Type B pancreatic cell (in vitro differentiated cells): ENCODE measurements around the gene KIF26B. TPM values are rescaled to one million over a fixed set of nuclear protein-coding genes. Genes with fewer than 3 reads are reported as not detected.

Source experiments
- DNase-seq: peaks from one replicate; pipeline ENCODE4 v3.0.0; 2021; ENCODE audit warnings: mixed read lengths; ENCODE audit not compliant: unreplicated experiment; ENCODE audit errors: extremely low spot score
- H3K27ac Mint-ChIP-seq: 2 replicates; pipeline ENCODE4 v1.8.0; 2021; ENCODE audit warnings: mild to moderate bottlenecking, mixed read lengths
- H3K27me3 Mint-ChIP-seq: 2 replicates; pipeline ENCODE4 v1.8.0; 2021; ENCODE audit warnings: mixed read lengths
- H3K36me3 Mint-ChIP-seq: 2 replicates; pipeline ENCODE4 v1.8.0; 2021; ENCODE audit warnings: mixed read lengths
- H3K4me1 Mint-ChIP-seq: one replicate; pipeline ENCODE4 v1.8.0; 2021; ENCODE audit warnings: mixed read lengths; ENCODE audit not compliant: unreplicated experiment
- H3K4me3 Mint-ChIP-seq: 2 replicates; pipeline ENCODE4 v1.8.0; 2021; ENCODE audit warnings: mild to moderate bottlenecking, mixed read lengths
- H3K9me3 Mint-ChIP-seq: 2 replicates; pipeline ENCODE4 v1.8.0; 2021; ENCODE audit warnings: mixed read lengths
- total RNA-seq: library from RNA; stranded (reverse); gene quantifications from 2 replicates; pipeline ENCODE4 v1.2.1, GENCODE V29; 2021; ENCODE audit warnings: low replicate concordance
- TF ChIP-seq, protein P1 (sequence below): fragments of 200-600 bp; sonication (generic); conservative IDR thresholded peaks from 2 replicates; pipeline ENCODE4 v1.5.0; 2021; ENCODE audit warnings: antibody characterized with exemption, mild to moderate bottlenecking

KIF26B gene
- total RNA-seq, 1 donor from 2014 or later, result 22.1 TPM

DNA sequence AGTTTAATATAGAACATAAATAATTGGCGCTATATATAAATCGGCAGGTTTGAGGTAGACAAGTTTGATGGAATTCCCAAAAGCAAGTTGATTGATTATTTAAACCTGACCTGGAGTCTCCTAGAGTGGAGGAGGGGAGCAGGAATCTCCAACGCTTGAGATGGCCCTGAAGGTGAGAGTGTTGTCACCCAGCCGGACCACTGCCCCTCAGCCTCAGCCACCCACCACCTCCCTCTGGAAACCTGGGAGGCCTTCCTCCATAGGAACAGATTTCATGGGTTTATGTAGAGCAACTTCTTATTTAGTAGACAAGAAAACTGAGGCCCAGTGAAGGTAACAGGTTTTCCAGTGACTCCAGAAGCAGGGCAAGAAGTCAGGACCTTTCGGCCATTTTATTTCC is 389.5 kb downstream of the KIF26B start:
- Mint-ChIP-seq H3K27me3 (peaks cover 6% of the 10 kb centered on the region), H3K4me3 (no peak overlapping the region), H3K9me3 (no peaks in the 10 kb centered on the region), H3K27ac (no peak overlapping the region), H3K4me1 (no peaks in the 10 kb centered on the region), H3K36me3 (peaks cover 7% of the 10 kb centered on the region)
- TF ChIP-seq, protein P1, sequence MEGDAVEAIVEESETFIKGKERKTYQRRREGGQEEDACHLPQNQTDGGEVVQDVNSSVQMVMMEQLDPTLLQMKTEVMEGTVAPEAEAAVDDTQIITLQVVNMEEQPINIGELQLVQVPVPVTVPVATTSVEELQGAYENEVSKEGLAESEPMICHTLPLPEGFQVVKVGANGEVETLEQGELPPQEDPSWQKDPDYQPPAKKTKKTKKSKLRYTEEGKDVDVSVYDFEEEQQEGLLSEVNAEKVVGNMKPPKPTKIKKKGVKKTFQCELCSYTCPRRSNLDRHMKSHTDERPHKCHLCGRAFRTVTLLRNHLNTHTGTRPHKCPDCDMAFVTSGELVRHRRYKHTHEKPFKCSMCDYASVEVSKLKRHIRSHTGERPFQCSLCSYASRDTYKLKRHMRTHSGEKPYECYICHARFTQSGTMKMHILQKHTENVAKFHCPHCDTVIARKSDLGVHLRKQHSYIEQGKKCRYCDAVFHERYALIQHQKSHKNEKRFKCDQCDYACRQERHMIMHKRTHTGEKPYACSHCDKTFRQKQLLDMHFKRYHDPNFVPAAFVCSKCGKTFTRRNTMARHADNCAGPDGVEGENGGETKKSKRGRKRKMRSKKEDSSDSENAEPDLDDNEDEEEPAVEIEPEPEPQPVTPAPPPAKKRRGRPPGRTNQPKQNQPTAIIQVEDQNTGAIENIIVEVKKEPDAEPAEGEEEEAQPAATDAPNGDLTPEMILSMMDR, result no peak
- no peak for DNase-seq

DNA sequence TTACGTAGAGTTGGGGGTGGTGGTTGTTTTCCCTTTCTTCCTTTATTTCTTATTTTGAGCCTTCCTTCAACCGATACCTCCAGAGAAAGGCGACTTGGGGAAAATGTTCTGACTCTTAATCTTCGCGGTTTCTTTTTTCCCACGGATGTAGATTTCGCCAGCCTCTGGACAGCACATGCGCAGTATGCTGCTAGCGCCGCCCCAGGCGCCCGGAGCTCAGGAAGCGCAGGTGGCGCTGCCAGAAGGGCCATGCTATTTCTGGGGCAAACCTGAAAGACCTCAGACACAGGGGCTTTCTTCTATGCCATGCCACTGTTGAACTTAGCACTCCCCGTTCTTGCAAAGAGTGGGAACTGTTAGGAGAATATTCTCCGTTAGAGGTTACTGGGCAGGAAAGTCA is 392.1 kb downstream of the KIF26B start:
- Mint-ChIP-seq H3K4me3 (no peak overlapping the region), H3K36me3 (peaks cover 5% of the 10 kb centered on the region), H3K27me3 (peaks cover 6% of the 10 kb centered on the region), H3K9me3 (no peaks in the 10 kb centered on the region), H3K4me1 (peaks cover 9% of the 10 kb centered on the region), H3K27ac (no peak overlapping the region)
- no peak for DNase-seq
- TF ChIP-seq, protein P1, result no peak

DNA sequence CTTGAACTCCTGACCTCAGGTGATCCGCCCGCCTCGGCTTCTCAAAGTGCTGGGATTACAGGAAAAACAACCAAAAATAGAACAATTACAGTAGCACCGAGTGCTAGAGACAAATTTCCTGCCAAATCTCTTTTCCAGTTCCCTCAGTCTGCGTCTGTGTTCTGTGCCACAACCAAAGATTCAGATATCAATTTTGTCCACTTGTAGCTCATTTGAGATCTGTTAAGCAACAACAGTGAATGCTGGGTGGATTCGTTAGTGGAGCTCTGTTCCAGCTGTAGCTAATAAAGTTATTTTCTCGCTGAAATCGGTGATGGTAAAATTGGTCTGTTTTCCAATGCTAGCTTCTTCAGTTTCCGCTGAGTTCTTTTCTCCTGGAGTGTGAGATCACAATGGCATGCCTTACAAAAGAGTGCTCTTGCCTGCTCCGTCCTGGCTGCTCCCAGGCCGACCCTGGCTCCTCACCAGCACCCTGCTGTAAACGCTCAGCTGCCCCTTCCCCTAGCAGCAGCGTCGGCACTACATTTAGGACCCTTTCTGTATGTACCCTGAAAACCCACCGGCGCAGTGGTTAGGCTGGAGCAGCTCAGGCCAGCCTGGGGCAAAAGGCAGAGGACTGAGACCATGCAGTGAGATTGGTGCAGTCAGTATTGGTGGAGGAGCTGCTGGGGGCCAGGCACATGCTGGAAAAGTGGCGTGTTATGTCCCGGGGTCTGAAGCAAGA is 395.4 kb downstream of the KIF26B start:
- TF ChIP-seq, protein P1, result no peak
- peaks cover 9% of the 10 kb centered on the region for H3K4me1 Mint-ChIP-seq
- DNase-seq, result no peak
- no peak overlapping the region for H3K27ac Mint-ChIP-seq
- H3K36me3 Mint-ChIP-seq, result peaks cover 3% of the 10 kb centered on the region
- peaks cover 6% of the 10 kb centered on the region for H3K27me3 Mint-ChIP-seq
- H3K9me3 Mint-ChIP-seq, result no peaks in the 10 kb centered on the region
- no peak overlapping the region for H3K4me3 Mint-ChIP-seq

DNA sequence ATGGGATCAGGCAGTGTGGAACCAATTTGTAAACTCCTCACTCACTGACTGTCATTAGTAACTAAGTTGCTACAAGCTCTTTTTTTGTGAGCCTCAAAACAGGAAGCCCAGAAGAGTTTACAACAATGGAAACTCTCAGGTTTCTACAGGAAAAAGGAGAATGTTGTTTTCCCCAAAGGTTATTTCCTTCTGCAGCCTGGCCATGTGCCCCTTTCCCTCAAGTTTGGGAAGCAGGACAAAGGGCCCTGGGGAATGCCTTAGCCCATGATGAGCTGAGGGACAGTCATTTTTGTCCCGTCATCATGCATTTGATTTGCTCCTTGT is 395.9 kb downstream of the KIF26B start:
- TF ChIP-seq, protein P1, result no peak
- Mint-ChIP-seq H3K4me3 (no peak overlapping the region), H3K36me3 (peaks cover 2% of the 10 kb centered on the region), H3K9me3 (no peaks in the 10 kb centered on the region), H3K27me3 (peaks cover 5% of the 10 kb centered on the region), H3K27ac (no peak overlapping the region), H3K4me1 (peaks cover 9% of the 10 kb centered on the region)
- DNase-seq, result no peak

DNA sequence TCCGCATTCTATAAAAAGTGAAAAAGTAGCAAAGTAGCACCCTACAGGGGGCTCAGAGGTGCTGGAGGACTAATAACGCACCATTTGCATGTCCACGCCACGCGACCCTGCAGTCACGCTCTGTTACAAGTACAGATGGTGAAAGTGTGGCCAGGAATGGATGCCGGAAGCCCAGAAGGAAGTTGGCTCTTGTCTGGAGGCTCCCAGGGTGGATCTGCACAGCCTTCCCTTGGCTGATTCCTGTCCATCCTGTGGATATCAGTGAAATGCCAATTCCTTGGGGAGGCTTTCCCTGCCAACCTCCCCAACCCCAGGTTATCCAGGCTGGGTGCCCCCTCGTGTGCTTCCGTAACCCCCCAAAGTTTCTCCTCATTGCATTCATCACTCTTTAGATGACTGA is 396.8 kb downstream of the KIF26B start:
- H3K9me3 Mint-ChIP-seq, result no peaks in the 10 kb centered on the region
- TF ChIP-seq, protein P1, result no peak
- no peak for DNase-seq
- peaks cover 9% of the 10 kb centered on the region for H3K4me1 Mint-ChIP-seq
- peaks cover 3% of the 10 kb centered on the region for H3K27me3 Mint-ChIP-seq
- H3K36me3 Mint-ChIP-seq, result no peaks in the 10 kb centered on the region
- no peak overlapping the region for H3K4me3 Mint-ChIP-seq
- H3K27ac Mint-ChIP-seq, result no peak overlapping the region
